Glutamatergic neuron (in vitro differentiated cells): ENCODE results near the gene ATRN. TPM values are rescaled to one million over a fixed set of nuclear protein-coding genes. Genes with fewer than 3 reads are reported as not detected.
"Not testable (repeated sequence)": the region's sequence is repeated elsewhere in the genome, so short reads cannot be mapped to it uniquely, and the experiment has no call there.

Experiments
- DNase-seq: peaks from one replicate; pipeline ENCODE4 v3.0.0; 2022
- H3K27ac Mint-ChIP-seq: one replicate; pipeline ENCODE4 v1.8.0; 2020; ENCODE audit warnings: mild to moderate bottlenecking, mixed read lengths, inconsistent platforms; ENCODE audit not compliant: unreplicated experiment
- H3K27me3 Mint-ChIP-seq: one replicate; pipeline ENCODE4 v1.8.0; 2020; ENCODE audit warnings: mild to moderate bottlenecking, moderate library complexity, mixed read lengths, inconsistent platforms; ENCODE audit not compliant: unreplicated experiment
- H3K36me3 Mint-ChIP-seq: one replicate; pipeline ENCODE4 v1.8.0; 2020; ENCODE audit warnings: mild to moderate bottlenecking, mixed read lengths, inconsistent platforms; ENCODE audit not compliant: unreplicated experiment
- H3K4me1 Mint-ChIP-seq: one replicate; pipeline ENCODE4 v1.8.0; 2020; ENCODE audit warnings: mild to moderate bottlenecking, low read depth, mixed read lengths, inconsistent platforms; ENCODE audit not compliant: unreplicated experiment
- H3K4me3 Mint-ChIP-seq: one replicate; pipeline ENCODE4 v1.8.0; 2020; ENCODE audit warnings: mild to moderate bottlenecking, mixed read lengths, inconsistent platforms; ENCODE audit not compliant: unreplicated experiment
- H3K9me3 Mint-ChIP-seq: one replicate; pipeline ENCODE4 v1.8.0; 2020; ENCODE audit warnings: mild to moderate bottlenecking, moderate library complexity, mixed read lengths, inconsistent platforms; ENCODE audit not compliant: unreplicated experiment
- CTCF ChIP-seq: fragments of 200-600 bp; sonication (generic); IDR thresholded peaks from one replicate; pipeline ENCODE4 v1.5.0; 2021; ENCODE audit not compliant: partially characterized antibody, unreplicated experiment
- total RNA-seq: library from RNA; stranded (reverse); fragmentation: NEBNext Ultra II Directional; extraction: Animal tissue kit (Norgen Biotek cat#: 25700); gene quantifications from one replicate; pipeline ENCODE4 v1.2.1, GENCODE V29; 2021; ENCODE audit not compliant: unreplicated experiment

ATRN gene
- total RNA-seq, 1 donor from 2014 or later = 31.1 TPM

- DNase-seq = no peak
- Mint-ChIP-seq H3K27me3 (no peaks in the 10 kb centered on the region), H3K4me3 (no peak overlapping the region), H3K9me3 (peaks cover 4% of the 10 kb centered on the region), H3K27ac (no peak overlapping the region), H3K36me3 (no peaks in the 10 kb centered on the region), H3K4me1 (peaks cover 6% of the 10 kb centered on the region)
- TF ChIP-seq CTCF = no peak
Measured at GRCh38 chr20:3510110-3510509, 39.3 kb downstream of the ATRN start.

- not testable (repeated sequence) for H3K4me3 Mint-ChIP-seq, H3K27me3 Mint-ChIP-seq, H3K36me3 Mint-ChIP-seq, H3K4me1 Mint-ChIP-seq, DNase-seq, H3K27ac Mint-ChIP-seq, H3K9me3 Mint-ChIP-seq
Measured at GRCh38 chr20:3512239-3512638, 41.4 kb downstream of the ATRN start.

GRCh38 chr20:3514012-3514642, 43.3 kb downstream of the ATRN start:
- Mint-ChIP-seq H3K27ac (no peak overlapping the region), H3K36me3 (no peaks in the 10 kb centered on the region), H3K9me3 (peaks cover 4% of the 10 kb centered on the region), H3K4me1 (peaks cover 6% of the 10 kb centered on the region), H3K4me3 (no peak overlapping the region), H3K27me3 (no peaks in the 10 kb centered on the region)
- no peak for TF ChIP-seq CTCF
- no peak for DNase-seq

GRCh38 chr20:3515379-3516170, 44.8 kb downstream of the ATRN start:
- no peak for TF ChIP-seq CTCF
- H3K27ac Mint-ChIP-seq = no peak overlapping the region
- DNase-seq = no peak
- H3K27me3 Mint-ChIP-seq = no peaks in the 10 kb centered on the region
- peaks cover 4% of the 10 kb centered on the region for H3K9me3 Mint-ChIP-seq
- peaks cover 9% of the 10 kb centered on the region for H3K36me3 Mint-ChIP-seq
- peaks cover 6% of the 10 kb centered on the region for H3K4me1 Mint-ChIP-seq
- H3K4me3 Mint-ChIP-seq = no peak overlapping the region

- no peak for DNase-seq
- TF ChIP-seq CTCF = no peak
- Mint-ChIP-seq H3K4me3 (no peak overlapping the region), H3K27ac (no peak overlapping the region), H3K27me3 (peaks cover 1% of the 10 kb centered on the region), H3K9me3 (peaks cover 17% of the 10 kb centered on the region), H3K4me1 (no peaks in the 10 kb centered on the region), H3K36me3 (peaks cover 42% of the 10 kb centered on the region)
Measured at GRCh38 chr20:3521852-3522740, 51.3 kb downstream of the ATRN start.

- not testable (repeated sequence) for H3K27ac Mint-ChIP-seq, DNase-seq, H3K27me3 Mint-ChIP-seq, H3K4me1 Mint-ChIP-seq, H3K4me3 Mint-ChIP-seq
- Mint-ChIP-seq H3K36me3 (peaks cover 39% of the 10 kb centered on the region), H3K9me3 (peaks cover 18% of the 10 kb centered on the region)
Measured at GRCh38 chr20:3524696-3525095, 53.9 kb downstream of the ATRN start.
